Loucy (cell line): ENCODE data around the gene GPLD1.

Experiments
- H2AFZ ChIP-seq: fragments of 200-600 bp; sonication (generic); 2 replicates; pipeline ENCODE4 v1.6.0; 2016; ENCODE audit warnings: antibody characterized with exemption, mild to moderate bottlenecking, low read length, moderate library complexity
- H3F3A ChIP-seq: fragments of 200-600 bp; 2 replicates; pipeline ENCODE4 v1.6.0; 2016; ENCODE audit warnings: antibody characterized with exemption, low read depth, mild to moderate bottlenecking
- H3K27me3 ChIP-seq: fragments of 200-600 bp; sonication (generic); 2 replicates; pipeline ENCODE4 v1.6.1; 2014; ENCODE audit warnings: low read length, mild to moderate bottlenecking; ENCODE audit not compliant: insufficient read depth, poor library complexity, severe bottlenecking
- H3K36me3 ChIP-seq: fragments of 200-600 bp; sonication (generic); 2 replicates; pipeline ENCODE4 v1.6.1; 2016; ENCODE audit warnings: low read length; ENCODE audit not compliant: insufficient read depth
- H3K4me1 ChIP-seq: fragments of 200-600 bp; sonication (generic); 2 replicates; pipeline ENCODE4 v1.5.1; 2014; ENCODE audit warnings: low read length, mild to moderate bottlenecking; ENCODE audit not compliant: insufficient read depth, poor library complexity, severe bottlenecking
- H3K4me2 ChIP-seq: fragments of 200-600 bp; sonication (generic); 2 replicates; pipeline ENCODE4 v1.6.0; 2014; ENCODE audit warnings: antibody characterized with exemption, low read length, low read depth, mild to moderate bottlenecking; ENCODE audit not compliant: poor library complexity, severe bottlenecking
- H3K4me3 ChIP-seq: fragments of 200-600 bp; sonication (generic); 2 replicates; pipeline ENCODE4 v1.5.1; 2014; ENCODE audit warnings: low read length, mild to moderate bottlenecking, mixed read lengths; ENCODE audit not compliant: poor library complexity, severe bottlenecking
- H3K79me2 ChIP-seq: fragments of 200-600 bp; sonication (generic); 2 replicates; pipeline ENCODE4 v1.6.1; 2014; ENCODE audit warnings: low read length; ENCODE audit not compliant: insufficient read depth
- H3K9ac ChIP-seq: fragments of 200-600 bp; sonication (generic); 2 replicates; pipeline ENCODE4 v1.6.0; 2014; ENCODE audit warnings: mild to moderate bottlenecking, low read depth, low read length, moderate library complexity; ENCODE audit not compliant: poor library complexity, severe bottlenecking
- H3K9me2 ChIP-seq: fragments of 200-600 bp; sonication (generic); replicated peaks from 2 replicates; pipeline ENCODE4 v1.6.1; 2016; ENCODE audit warnings: low read depth, low read length, mixed read lengths
- H3K9me3 ChIP-seq: fragments of 200-600 bp; sonication (generic); 2 replicates; pipeline ENCODE4 v1.6.1; 2014; ENCODE audit warnings: mild to moderate bottlenecking, antibody characterized with exemption, low read length, low read depth; ENCODE audit not compliant: insufficient read depth
- H4K20me1 ChIP-seq: fragments of 200-600 bp; sonication (generic); 2 replicates; pipeline ENCODE4 v1.6.0; 2014; ENCODE audit warnings: antibody characterized with exemption, low read length, mild to moderate bottlenecking; ENCODE audit not compliant: insufficient read depth, poor library complexity, severe bottlenecking
- EZH2phosphoT487 ChIP-seq: fragments of 200-600 bp; IDR thresholded peaks from 2 replicates; pipeline ENCODE4 v1.6.1; 2018; ENCODE audit warnings: antibody characterized with exemption, mild to moderate bottlenecking, moderate library complexity, borderline replicate concordance
- TF ChIP-seq, protein P1 (sequence below): fragments of 200-600 bp; sonication (generic); conservative IDR thresholded peaks from 2 replicates; pipeline ENCODE4 v1.5.1; 2014; ENCODE audit warnings: mild to moderate bottlenecking, antibody characterized with exemption, low read length

GPLD1 gene

DNA sequence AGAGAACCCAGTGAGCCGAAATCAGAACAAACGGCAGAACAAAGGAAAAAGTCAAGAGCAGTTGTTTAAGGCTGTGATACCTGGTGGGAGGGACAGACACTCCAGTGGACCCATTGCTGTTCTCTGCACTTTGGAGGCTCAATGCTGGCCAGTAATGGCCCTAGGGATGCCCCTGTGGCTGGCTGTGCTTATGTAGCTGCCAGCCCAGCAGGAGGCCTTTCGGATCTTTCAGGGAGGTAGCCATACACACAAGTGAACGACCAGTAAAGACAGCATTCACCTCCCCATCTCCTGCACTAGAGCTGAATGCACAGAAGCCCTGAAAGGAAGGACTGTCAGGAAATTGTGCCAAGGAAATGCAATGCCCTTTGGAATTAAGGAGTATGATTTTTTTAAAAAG is 34.3 kb downstream of the GPLD1 start:
- Histone ChIP-seq H3K27me3 (no peaks in the 10 kb centered on the region), H3K4me2 (no peak overlapping the region), H3K9ac (no peak overlapping the region), H3K9me3 (no peaks in the 10 kb centered on the region), H2AFZ (no peak overlapping the region), H3K36me3 (no peaks in the 10 kb centered on the region), H3K79me2 (no peaks in the 10 kb centered on the region), H3K4me3 (no peak overlapping the region), H4K20me1 (no peaks in the 10 kb centered on the region), H3K4me1 (peaks cover 8% of the 10 kb centered on the region), H3F3A (no peaks in the 10 kb centered on the region), H3K9me2 (no peaks in the 10 kb centered on the region)
- TF ChIP-seq, protein P1, sequence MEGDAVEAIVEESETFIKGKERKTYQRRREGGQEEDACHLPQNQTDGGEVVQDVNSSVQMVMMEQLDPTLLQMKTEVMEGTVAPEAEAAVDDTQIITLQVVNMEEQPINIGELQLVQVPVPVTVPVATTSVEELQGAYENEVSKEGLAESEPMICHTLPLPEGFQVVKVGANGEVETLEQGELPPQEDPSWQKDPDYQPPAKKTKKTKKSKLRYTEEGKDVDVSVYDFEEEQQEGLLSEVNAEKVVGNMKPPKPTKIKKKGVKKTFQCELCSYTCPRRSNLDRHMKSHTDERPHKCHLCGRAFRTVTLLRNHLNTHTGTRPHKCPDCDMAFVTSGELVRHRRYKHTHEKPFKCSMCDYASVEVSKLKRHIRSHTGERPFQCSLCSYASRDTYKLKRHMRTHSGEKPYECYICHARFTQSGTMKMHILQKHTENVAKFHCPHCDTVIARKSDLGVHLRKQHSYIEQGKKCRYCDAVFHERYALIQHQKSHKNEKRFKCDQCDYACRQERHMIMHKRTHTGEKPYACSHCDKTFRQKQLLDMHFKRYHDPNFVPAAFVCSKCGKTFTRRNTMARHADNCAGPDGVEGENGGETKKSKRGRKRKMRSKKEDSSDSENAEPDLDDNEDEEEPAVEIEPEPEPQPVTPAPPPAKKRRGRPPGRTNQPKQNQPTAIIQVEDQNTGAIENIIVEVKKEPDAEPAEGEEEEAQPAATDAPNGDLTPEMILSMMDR: no peak
- no peak for TF ChIP-seq EZH2phosphoT487

DNA sequence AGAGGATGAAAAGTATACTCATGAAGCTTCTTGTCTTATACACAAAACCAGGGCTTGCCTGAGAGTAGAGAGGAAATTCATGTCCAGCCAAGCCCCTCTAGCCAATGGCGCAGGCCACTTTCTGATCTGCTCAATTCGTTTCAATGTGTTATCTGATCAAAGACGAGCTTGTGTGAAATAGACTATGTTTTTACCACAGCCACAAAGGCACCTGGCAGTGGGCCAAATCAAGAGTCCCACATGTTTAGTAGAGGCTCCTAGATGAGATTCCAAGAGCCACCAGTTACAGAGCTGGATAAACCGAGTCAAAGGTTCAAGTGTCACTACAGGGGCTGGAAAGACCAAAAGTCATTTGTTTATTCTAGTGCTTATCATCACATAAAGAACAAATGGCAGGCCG is 34.9 kb downstream of the GPLD1 start:
- H3K9ac ChIP-seq: no peak overlapping the region
- no peak overlapping the region for H3K4me3 ChIP-seq
- no peaks in the 10 kb centered on the region for H3K79me2 ChIP-seq
- H3K36me3 ChIP-seq: no peaks in the 10 kb centered on the region
- TF ChIP-seq EZH2phosphoT487: no peak
- TF ChIP-seq, protein P1: no peak
- no peak overlapping the region for H3K4me2 ChIP-seq
- H4K20me1 ChIP-seq: no peaks in the 10 kb centered on the region
- H3K27me3 ChIP-seq: no peaks in the 10 kb centered on the region
- H3K4me1 ChIP-seq: peaks cover 8% of the 10 kb centered on the region
- no peak overlapping the region for H2AFZ ChIP-seq
- no peaks in the 10 kb centered on the region for H3K9me2 ChIP-seq
- H3K9me3 ChIP-seq: no peaks in the 10 kb centered on the region
- H3F3A ChIP-seq: no peaks in the 10 kb centered on the region

- TF ChIP-seq EZH2phosphoT487: no peak
- TF ChIP-seq, protein P1: no peak
- no peaks in the 10 kb centered on the region for H4K20me1 ChIP-seq
- no peaks in the 10 kb centered on the region for H3K79me2 ChIP-seq
- H3K27me3 ChIP-seq: no peaks in the 10 kb centered on the region
- H3K36me3 ChIP-seq: no peaks in the 10 kb centered on the region
- H3K9me2 ChIP-seq: no peaks in the 10 kb centered on the region
- no peak overlapping the region for H3K9ac ChIP-seq
- H3K4me1 ChIP-seq: peaks cover 8% of the 10 kb centered on the region
- no peaks in the 10 kb centered on the region for H3F3A ChIP-seq
- no peak overlapping the region for H2AFZ ChIP-seq
- H3K9me3 ChIP-seq: no peaks in the 10 kb centered on the region
- H3K4me3 ChIP-seq: no peak overlapping the region
- no peak overlapping the region for H3K4me2 ChIP-seq
Observed at GRCh38 chr6:24453921-24454320, 35.5 kb downstream of the GPLD1 start.
